ENCODE results near the gene REXO4. TPM values are rescaled to one million over a fixed set of nuclear protein-coding genes. Genes with fewer than 3 reads are reported as not detected.
"Not testable (repeated sequence)": the region's sequence is repeated elsewhere in the genome, so short reads cannot be mapped to it uniquely, and the experiment has no call there.

Gene REXO4
- polyA plus RNA-seq, 4 donors, result 29.4 to 32.1 (median 30.7) TPM

GRCh38 chr9:133421615-133422542 is 4.1 kb upstream of the REXO4 start, which contains the start of gene ADAMTS13:
ADAMTS13 (plus strand) TSS chr9:133422367; CDS start chr9:133422444, 77 bp downstream.
- DNase-seq (ENCODE audit: low read depth in 4 of 4, low spot score in 3 of 4), result no peak

- no peak for DNase-seq (ENCODE audit: low read depth in 4 of 4, low spot score in 3 of 4)
These were observed 2.6 kb upstream of the REXO4 start for GRCh38 chr9:133420392-133420827.

- no peak for DNase-seq (ENCODE audit: low read depth in 4 of 4, low spot score in 3 of 4)
These were observed 1.2 kb upstream of the REXO4 start for GRCh38 chr9:133419005-133419404.

DNA sequence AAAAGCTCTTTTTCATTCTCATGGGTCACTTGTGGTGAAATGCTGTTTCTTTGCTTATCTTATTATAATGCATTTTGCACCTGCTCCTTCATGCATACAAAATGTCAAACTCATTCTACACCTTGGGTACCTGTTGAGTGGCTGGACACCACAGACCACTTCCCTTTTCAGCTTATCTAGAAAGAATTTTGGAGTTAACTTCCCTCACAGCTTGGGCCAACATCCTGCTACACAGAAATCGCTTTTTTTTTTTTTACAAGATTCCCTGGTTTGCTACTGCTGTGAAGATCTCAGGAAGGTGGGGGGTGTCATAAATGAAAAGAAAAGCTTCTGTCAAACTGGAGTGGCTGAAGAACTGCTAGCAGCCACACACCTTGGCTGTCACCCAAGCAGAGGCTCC is 2.6 kb downstream of the REXO4 start:
- DNase-seq (ENCODE audit: low read depth in 4 of 4, low spot score in 3 of 4), result no peak

GRCh38 chr9:133408042-133408441 is 9.8 kb downstream of the REXO4 start:
- no peak for DNase-seq (ENCODE audit: low read depth in 4 of 4, low spot score in 3 of 4)

GRCh38 chr9:133406480-133407307 is 11.1 kb downstream of the REXO4 start:
- DNase-seq (ENCODE audit: low read depth in 4 of 4, low spot score in 3 of 4), result peak in 2 of 4 donors; percentile 38 to 66

DNA sequence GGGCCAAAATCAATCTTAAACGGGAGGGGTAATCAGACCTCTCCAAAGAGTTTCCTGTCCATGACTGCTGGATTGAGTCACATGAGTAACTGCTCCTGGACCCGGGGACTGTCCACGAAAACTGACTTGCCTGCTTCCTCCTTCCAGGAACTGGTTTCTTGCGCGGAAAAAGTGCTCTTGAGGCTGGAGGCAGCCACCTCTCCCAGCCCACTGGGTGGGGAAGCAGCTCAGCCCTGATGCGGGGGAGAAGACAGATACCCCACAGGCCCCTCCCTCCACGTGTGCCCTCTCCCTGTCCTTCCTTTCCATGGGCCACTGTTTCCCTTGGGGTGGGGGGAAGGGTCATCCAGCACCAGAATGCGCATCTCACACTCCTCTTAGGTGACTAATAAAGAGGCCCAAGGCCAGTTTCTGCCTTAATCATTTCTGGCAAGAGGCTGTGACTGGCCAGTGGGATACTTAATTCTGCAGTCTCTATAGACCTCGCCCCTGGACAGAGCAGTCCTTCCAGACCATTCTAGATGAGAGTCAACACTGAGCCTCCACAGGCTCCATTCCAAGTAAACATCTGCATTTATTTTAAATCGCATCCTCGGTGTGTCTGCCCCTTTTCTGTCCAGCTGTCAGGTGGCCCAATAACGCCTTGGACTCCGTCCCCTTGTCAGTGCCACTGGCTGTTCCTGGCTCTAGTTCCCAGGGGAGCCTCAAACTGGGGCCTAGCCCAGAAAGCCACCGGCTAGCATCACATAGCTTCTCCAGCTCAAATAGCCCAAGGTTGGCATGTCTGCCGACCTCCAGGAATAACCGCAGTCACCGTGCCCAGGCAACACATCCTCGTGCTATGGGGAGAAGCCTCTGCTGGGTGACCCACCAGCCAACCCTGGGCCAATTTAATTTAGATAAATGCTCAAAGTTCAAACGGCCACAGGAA is 12.0 kb downstream of the REXO4 start:
- DNase-seq (ENCODE audit: low read depth in 4 of 4, low spot score in 3 of 4), result no peak

DNA sequence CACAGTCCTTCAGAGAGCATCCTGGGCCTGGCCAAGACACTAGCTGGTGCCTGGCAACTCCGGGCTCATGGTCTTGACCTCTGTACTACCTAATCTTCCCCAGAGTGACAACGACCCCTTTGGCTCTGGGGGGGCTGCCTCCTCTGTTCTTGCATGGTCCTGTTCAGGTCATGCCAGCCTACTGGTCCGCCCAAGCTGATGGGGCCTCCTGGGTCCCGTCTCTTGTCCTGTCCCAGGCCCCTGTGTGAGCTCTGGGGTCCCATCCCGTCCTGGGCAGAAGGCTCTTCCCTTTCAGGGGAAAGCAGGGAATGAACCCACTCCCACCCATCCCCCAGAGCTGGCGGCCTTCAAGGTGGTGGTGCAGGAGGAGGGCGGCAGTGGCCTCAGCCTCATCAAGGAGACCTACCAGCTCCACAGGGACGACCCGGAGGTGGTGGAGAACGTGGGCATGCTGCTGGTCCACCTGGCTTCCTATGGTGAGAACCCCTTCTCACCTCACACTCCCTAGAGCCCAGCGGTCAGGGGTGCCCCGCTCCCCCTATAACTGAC is 13.3 kb downstream of the REXO4 start:
- no peak for DNase-seq (ENCODE audit: low read depth in 4 of 4, low spot score in 3 of 4)

DNA sequence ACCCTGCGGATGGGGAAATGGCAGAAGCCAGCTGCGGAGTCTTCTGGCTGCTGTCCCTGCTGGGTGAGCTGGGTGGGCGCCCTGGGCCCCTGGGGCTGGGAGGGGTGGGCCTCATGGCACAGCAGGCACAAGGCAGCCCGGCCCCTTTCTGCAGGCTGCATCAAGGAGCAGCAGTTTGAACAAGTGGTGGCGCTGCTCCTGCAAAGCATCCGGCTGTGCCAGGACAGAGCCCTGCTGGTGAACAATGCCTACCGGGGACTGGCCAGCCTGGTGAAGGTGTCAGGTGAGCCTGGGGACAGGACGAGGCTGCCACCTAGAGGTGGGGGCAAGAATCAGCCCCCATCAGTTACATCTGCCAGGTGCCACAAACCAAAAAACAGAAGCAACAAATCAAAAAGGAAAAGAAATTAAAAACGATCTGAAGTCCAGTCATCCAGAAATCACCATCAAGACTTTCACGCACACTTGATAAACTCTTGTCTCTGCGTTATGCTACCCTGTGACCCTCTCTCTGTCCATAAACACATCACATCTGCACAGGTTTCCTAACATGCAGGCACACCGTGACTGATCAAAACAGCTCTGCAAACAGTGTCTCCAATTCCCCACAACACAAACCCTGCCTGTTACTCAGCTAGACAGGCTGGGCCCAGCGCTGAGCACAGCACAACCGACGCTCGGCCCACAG is 13.9 kb downstream of the REXO4 start:
- no peak for DNase-seq (ENCODE audit: low read depth in 4 of 4, low spot score in 3 of 4)

- DNase-seq (ENCODE audit: low read depth in 4 of 4, low spot score in 3 of 4), result no peak
These were observed 15.1 kb downstream of the REXO4 start for GRCh38 chr9:133402689-133403088.

DNA sequence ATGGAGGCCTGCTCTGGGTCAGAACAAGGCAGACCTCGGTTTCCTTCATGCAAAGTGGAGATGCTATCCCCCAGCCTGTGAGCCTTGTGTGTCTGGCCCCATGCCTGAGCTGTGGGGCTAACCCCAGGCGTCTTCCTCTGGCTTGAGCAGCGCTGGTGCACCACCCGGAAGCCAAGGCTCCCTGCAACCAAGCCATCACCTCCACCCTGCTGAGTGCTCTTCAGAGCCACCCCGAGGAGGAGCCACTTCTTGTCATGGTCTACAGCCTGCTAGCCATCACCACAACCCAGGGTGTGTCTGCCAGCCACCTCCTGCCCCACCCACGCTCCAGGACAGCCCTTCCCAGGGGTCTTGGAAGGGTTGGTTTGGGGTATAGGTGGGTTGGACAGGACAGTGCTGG is 16.2 kb downstream of the REXO4 start:
- DNase-seq (ENCODE audit: low read depth in 4 of 4, low spot score in 3 of 4), result no peak

DNA sequence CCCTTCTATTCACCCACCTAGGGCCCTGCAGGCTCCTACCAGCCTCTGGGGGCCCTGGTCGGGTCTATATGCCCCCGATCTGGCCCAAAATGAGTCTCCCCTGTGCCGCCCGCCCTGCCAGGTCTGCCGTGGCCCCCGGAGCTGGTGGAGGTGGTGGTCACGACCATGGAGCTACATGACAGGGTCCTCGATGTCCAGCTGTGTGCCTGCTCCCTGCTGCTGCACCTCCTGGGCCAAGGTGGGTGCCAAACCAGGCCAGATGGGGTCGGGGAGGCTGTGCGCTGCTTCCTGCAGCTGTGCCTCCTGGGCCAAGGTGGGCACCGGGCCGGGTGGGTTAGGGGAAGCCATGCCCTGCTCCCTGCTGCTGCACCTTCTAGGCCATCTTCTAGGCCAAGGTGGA is 17.5 kb downstream of the REXO4 start:
- no peak for DNase-seq (ENCODE audit: low read depth in 4 of 4, low spot score in 3 of 4)

GRCh38 chr9:133397895-133398294 is 19.9 kb downstream of the REXO4 start:
- no peak for DNase-seq (ENCODE audit: low read depth in 4 of 4, low spot score in 3 of 4)

DNA sequence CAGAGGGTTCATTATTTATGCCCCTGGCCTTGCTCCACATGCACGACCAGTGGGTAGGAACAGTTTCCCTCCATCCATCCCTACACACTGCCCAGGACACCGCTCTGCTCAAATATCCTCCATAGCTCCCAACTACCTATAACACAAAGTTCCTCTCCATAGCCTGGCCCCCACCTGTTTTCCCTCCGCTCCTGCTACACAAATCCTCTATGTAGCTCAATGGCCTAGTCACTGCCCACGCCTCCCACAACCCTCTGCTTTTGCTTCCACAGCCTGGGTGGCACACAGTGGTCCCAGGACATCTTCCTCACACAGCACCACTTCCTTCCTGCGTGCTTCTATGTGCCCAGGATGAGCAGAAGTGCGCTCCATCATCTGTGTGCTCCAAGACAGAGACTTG is 20.4 kb downstream of the REXO4 start:
- no peak for DNase-seq (ENCODE audit: low read depth in 4 of 4, low spot score in 3 of 4)

DNA sequence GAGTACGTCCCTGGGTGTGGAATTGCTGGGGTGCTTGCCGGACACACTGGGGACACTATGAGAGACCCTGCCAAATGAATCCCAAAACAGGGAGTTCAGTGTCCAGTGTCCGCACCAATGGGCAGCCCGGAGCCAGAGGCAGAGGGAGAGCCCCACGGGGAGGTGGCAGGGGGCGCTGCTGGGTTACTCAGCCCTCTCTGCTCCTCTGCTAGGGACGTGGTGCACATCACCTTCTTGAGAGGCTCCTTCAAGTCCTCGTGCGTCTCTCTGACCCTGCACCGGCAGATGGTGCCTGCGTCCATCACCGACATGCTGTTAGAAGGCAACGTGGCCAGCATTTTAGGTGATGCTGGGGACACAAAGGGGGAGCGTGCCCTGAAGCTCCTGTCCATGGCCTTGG is 20.9 kb downstream of the REXO4 start:
- no peak for DNase-seq (ENCODE audit: low read depth in 4 of 4, low spot score in 3 of 4)

DNA sequence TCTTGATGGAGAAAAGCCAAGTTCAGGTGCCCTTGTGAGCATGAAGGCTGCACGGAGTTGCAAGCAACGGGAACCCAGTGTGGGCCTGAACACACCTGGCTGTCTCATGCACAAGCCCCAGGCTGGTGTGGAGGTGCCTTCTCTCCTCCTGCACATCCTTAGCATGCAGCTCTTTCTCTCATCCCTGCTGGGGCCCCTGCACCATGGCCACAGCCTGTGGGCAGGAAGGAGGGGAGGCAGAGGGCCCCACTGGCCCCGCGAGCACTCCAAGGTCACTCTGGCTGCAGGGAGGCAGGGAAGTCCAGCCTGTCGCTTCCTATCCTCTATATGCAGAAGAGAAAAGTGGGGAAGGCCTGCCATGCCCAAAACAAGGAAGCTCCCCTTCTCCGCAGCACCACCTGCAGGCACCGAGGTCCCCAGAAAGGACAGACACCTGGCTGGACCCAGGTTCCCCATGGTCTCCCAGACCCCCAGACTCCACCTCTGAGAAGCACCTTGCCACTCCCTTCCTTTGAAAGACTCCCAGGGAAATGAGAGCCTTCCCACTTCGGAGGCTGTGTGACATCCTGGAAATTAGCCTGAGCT is 23.0 kb downstream of the REXO4 start:
- DNase-seq (ENCODE audit: low read depth in 4 of 4, low spot score in 3 of 4), result no peak

DNA sequence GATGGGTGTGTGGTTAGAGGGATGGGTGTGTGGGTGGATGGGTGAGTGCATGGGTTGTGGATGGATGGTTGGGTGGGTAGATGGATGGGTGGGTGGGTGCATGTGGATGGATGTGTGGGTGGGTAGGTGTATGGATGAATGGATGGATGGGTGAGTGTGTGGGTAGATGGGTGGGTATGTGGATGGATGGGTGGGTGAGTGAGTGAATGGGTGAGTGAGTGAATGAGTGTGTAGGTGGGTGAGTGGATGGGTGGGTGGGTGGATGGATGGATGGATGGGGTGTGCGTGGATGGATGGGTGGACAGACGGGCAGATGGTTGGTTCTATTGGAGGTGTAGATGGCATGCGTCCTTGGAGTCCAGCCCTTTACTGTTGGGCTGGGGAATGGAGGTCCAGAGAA is 24.4 kb downstream of the REXO4 start:
- no peak for DNase-seq (ENCODE audit: low read depth in 4 of 4, low spot score in 3 of 4)

GRCh38 chr9:133392308-133392707 is 25.5 kb downstream of the REXO4 start:
- not testable (repeated sequence) for DNase-seq (ENCODE audit: low read depth in 4 of 4, low spot score in 3 of 4)

DNA sequence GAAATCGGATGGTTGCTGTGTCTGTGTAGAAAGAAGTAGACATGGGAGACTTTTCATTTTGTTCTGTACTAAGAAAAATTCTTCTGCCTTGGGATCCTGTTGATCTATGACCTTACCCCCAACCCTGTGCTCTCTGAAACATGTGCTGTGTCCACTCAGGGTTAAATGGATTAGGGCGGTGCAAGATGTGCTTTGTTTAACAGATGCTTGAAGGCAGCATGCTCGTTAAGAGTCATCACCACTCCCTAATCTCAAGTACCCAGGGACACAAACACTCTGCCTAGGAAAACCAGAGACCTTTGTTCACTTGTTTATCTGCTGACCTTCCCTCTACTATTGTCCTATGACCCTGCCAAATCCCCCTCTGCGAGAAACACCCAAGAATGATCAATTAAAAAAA is 26.4 kb downstream of the REXO4 start:
- not testable (repeated sequence) for DNase-seq (ENCODE audit: low read depth in 4 of 4, low spot score in 3 of 4)

Data from right renal pelvis (tissue), 4 donors.